ENCODE data around the gene BICDL2.

DNA sequence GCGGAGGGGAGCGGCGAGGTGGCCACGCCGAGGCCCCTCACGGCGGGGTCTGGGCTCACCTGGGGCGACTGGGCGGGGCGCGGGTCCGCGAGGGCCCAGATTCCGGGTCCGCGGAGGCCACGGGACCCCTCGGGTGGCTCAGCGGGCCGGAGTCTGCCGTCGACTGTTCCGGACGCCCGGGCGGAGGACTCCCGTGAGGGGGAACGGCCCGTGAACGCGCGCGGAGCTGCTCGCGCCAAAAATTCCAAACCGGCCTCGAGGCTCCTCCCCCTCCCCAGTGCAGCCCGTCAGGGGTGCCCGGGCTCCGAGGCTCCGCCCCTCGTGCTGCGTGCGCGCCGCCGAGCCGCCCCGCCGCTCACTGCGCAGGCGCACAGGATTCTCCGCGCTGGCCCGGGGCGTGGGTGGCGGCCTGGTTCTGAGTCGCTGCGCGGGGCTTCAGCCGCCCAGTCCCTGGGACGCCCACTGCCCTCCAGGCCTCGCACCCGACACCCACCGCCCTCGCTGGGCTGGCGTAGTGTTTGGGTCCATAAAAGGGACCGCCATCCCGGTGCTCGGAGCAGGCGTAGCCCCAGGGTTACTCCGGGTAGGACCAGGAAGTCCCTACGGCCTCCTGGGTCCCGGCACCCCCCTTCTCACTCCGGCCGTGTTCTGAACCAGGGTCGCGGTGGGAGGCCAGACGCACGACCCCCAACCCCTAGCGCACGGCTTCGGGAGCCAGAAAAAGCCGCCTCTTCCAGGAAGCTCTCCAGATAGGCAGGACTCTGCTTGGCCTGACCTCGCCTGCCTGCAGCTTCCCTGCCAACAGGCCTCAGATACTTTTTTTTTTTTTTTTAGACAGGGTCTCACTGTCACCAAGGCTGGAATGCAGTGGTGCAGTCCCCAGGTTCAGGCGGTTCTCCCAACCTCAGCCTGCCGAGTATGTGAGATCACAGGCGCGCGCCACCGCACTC, 56.2 kb downstream of the BICDL2 start, which contains the start of gene PKMYT1:
- TF ChIP-seq POLR2A (IDR thresholded peaks at IDR 0.05; ENCODE audit: low read depth, low read length) (peak; percentile 81), POLR2AphosphoS5 (IDR thresholded peaks at IDR 0.05; ENCODE audit: low read depth, low read length) (peak; percentile 79; the same call in 1 of the 2 replicates), SPI1 (IDR thresholded peaks at IDR 0.05; ENCODE audit: low read depth, low read length) (no peak)
